ENCODE data around the gene RABAC1. TPM values are rescaled to one million over a fixed set of nuclear protein-coding genes. Genes with fewer than 3 reads are reported as not detected.
A peak's percentile ranks its signal among the peaks of the same experiment; 100 is the strongest.

Gene RABAC1
- total RNA-seq, 1 experiment from 2014 or later: 69.1 TPM

DNA sequence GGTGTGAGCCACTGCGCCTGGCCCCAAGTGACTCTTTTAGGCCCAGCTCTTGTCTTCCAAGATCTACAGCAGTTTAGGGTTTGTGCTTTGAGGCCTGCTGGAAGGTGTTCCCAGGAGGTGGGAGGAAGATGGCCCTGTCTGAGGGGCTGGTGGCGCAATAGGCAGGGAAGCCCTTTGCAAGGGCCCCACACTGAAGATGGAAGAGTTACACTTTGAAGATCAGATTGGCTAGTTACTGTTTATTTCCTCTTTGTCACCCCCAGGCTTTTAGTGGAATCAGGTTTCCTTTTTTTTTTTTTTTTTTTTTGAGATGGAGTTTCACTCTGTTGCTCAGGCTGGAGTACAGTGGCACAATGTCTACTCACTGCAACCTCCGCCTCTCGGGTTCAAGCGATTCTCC, 1.9 kb upstream of the RABAC1 start:
- H3K36me3 ChIP-seq (ENCODE audit: control insufficient read depth, insufficient read depth, low read length): no peaks in the 10 kb centered on the region
- ATAC-seq (no peak), DNase-seq (ENCODE audit: low read depth, low spot score) (no peak)
- H3K4me3 ChIP-seq (ENCODE audit: low read depth in 2 of 2, low read length in 2 of 2): no peak overlapping the region
- H3K27ac ChIP-seq (ENCODE audit: low read length): no peak overlapping the region
- POLR2A ChIA-PET: no interaction called here
- no peaks in the 10 kb centered on the region for H3K9me3 ChIP-seq (ENCODE audit: control insufficient read depth, insufficient read depth, low read depth, low read length)
- no peak for TF ChIP-seq POLR2AphosphoS5 (IDR thresholded peaks at IDR 0.05; ENCODE audit: low read depth, low read length)
- TF ChIP-seq, protein P1, sequence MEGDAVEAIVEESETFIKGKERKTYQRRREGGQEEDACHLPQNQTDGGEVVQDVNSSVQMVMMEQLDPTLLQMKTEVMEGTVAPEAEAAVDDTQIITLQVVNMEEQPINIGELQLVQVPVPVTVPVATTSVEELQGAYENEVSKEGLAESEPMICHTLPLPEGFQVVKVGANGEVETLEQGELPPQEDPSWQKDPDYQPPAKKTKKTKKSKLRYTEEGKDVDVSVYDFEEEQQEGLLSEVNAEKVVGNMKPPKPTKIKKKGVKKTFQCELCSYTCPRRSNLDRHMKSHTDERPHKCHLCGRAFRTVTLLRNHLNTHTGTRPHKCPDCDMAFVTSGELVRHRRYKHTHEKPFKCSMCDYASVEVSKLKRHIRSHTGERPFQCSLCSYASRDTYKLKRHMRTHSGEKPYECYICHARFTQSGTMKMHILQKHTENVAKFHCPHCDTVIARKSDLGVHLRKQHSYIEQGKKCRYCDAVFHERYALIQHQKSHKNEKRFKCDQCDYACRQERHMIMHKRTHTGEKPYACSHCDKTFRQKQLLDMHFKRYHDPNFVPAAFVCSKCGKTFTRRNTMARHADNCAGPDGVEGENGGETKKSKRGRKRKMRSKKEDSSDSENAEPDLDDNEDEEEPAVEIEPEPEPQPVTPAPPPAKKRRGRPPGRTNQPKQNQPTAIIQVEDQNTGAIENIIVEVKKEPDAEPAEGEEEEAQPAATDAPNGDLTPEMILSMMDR (IDR thresholded peaks at IDR 0.05): no peak
- no peak for TF ChIP-seq TCF7L2 (IDR thresholded peaks at IDR 0.05; ENCODE audit: low read depth, low read length)
- TF ChIP-seq, protein P2, sequence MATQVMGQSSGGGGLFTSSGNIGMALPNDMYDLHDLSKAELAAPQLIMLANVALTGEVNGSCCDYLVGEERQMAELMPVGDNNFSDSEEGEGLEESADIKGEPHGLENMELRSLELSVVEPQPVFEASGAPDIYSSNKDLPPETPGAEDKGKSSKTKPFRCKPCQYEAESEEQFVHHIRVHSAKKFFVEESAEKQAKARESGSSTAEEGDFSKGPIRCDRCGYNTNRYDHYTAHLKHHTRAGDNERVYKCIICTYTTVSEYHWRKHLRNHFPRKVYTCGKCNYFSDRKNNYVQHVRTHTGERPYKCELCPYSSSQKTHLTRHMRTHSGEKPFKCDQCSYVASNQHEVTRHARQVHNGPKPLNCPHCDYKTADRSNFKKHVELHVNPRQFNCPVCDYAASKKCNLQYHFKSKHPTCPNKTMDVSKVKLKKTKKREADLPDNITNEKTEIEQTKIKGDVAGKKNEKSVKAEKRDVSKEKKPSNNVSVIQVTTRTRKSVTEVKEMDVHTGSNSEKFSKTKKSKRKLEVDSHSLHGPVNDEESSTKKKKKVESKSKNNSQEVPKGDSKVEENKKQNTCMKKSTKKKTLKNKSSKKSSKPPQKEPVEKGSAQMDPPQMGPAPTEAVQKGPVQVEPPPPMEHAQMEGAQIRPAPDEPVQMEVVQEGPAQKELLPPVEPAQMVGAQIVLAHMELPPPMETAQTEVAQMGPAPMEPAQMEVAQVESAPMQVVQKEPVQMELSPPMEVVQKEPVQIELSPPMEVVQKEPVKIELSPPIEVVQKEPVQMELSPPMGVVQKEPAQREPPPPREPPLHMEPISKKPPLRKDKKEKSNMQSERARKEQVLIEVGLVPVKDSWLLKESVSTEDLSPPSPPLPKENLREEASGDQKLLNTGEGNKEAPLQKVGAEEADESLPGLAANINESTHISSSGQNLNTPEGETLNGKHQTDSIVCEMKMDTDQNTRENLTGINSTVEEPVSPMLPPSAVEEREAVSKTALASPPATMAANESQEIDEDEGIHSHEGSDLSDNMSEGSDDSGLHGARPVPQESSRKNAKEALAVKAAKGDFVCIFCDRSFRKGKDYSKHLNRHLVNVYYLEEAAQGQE (IDR thresholded peaks at IDR 0.05; ENCODE audit: insufficient read depth in 1 of 2, low read depth in 2 of 2, low read length in 1 of 2): no peak
- TF ChIP-seq SIN3A (IDR thresholded peaks at IDR 0.05; ENCODE audit: borderline replicate concordance, insufficient read depth, low read depth, low read length): no peak
- intact Hi-C loops (cut with micrococcal nuclease; ENCODE audit: unreplicated experiment) (no loop called here), in situ Hi-C loops (cut with HindIII; ENCODE audit: low pct_unique_long_range_greater_than_20kb, low sequenced_read_pairs) (no loop called here)
- CTCF ChIA-PET: no interaction called here
- peaks cover 7% of the 10 kb centered on the region for H3K4me1 ChIP-seq (ENCODE audit: control insufficient read depth, insufficient read depth, low read length)
- H3K27me3 ChIP-seq (ENCODE audit: control insufficient read depth, insufficient read depth, low read length): no peaks in the 10 kb centered on the region
- BruUV-seq (replicated peaks): no TSS peak

DNA sequence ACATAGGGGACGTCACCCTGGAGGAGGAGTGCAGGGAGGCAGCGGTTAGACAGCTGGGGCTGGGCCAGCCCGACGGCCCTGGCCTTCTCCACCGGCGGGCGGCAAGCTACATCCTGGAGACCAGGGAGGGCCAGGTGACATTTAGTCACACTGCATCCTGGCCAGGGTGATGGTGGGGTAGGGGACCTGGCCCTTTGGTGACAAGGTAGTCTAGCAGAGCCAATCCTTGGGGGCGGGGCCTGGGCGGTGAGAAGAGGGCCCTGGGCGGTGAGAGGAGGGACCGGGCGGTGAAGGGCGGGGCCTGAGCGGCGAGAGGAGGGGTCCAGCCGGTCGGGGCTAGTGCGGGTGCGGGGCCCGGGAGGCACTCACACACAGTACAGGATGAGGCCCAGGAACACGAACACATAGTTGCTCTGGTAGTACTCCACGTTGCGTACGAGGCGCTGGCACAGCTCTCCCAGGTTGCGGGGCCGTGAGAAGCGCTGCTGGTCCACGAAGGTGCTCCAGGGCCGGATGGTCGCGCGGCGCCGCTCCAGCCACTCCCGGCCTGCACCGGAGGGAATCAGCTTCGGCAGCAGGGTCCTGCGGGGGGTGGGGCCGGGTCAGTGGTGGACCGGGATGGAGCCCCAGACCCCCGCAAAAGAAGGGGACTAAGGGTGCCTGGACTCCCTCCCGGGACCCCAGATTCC, 610 bp downstream of the RABAC1 start:
- ATAC-seq: peak; percentile 86
- H3K27ac ChIP-seq (ENCODE audit: low read length): peak overlapping the region; percentile 65

More for the DNA sequence above, 610 bp downstream of the RABAC1 start:
- no peaks in the 10 kb centered on the region for H3K27me3 ChIP-seq (ENCODE audit: control insufficient read depth, insufficient read depth, low read length)
- 0 out of 2 replicates have a peak, but pooled peaks have one; percentile 26 for TF ChIP-seq SIN3A (IDR thresholded peaks at IDR 0.05; ENCODE audit: borderline replicate concordance, insufficient read depth, low read depth, low read length)
- TF ChIP-seq TCF7L2 (IDR thresholded peaks at IDR 0.05; ENCODE audit: low read depth, low read length): no peak
- TF ChIP-seq, protein P1 (IDR thresholded peaks at IDR 0.05): no peak
- TF ChIP-seq POLR2AphosphoS5 (IDR thresholded peaks at IDR 0.05; ENCODE audit: low read depth, low read length): no peak
- TF ChIP-seq, protein P2 (IDR thresholded peaks at IDR 0.05; ENCODE audit: insufficient read depth in 1 of 2, low read depth in 2 of 2, low read length in 1 of 2): no peak
- H3K36me3 ChIP-seq (ENCODE audit: control insufficient read depth, insufficient read depth, low read length): no peaks in the 10 kb centered on the region
- DNase-seq (ENCODE audit: low read depth, low spot score): no peak
- CTCF ChIA-PET: no interaction called here
- BruUV-seq (replicated peaks): TSS peak; percentile 83
- in situ Hi-C loops (cut with HindIII; ENCODE audit: low pct_unique_long_range_greater_than_20kb, low sequenced_read_pairs): no loop called here
- intact Hi-C loops (cut with micrococcal nuclease; ENCODE audit: unreplicated experiment): loop anchor here (5.0 kb wide), 1 partner anchor 81 kb away; the partner anchor contains the start of gene CD79A
- peak overlapping the region; percentile 66 to 73 for H3K4me3 ChIP-seq (ENCODE audit: low read depth in 2 of 2, low read length in 2 of 2)
- POLR2A ChIA-PET: no interaction called here
- no peaks in the 10 kb centered on the region for H3K9me3 ChIP-seq (ENCODE audit: control insufficient read depth, insufficient read depth, low read depth, low read length)
- H3K4me1 ChIP-seq (ENCODE audit: control insufficient read depth, insufficient read depth, low read length): peaks cover 7% of the 10 kb centered on the region
